DMS79 treated with DMSO at 0.1 percent for 48 hours (cell line): Measurements from ENCODE around the gene SKAP1.

ENCODE experiments used
- DNase-seq: peaks from one replicate; lab custom pipeline; 2025; lab: John Stamatoyannopoulos, UW

Gene SKAP1

GRCh38 chr17:48445248-48445620 is 15.2 kb upstream of the SKAP1 start:
- no peak for DNase-seq

DNA sequence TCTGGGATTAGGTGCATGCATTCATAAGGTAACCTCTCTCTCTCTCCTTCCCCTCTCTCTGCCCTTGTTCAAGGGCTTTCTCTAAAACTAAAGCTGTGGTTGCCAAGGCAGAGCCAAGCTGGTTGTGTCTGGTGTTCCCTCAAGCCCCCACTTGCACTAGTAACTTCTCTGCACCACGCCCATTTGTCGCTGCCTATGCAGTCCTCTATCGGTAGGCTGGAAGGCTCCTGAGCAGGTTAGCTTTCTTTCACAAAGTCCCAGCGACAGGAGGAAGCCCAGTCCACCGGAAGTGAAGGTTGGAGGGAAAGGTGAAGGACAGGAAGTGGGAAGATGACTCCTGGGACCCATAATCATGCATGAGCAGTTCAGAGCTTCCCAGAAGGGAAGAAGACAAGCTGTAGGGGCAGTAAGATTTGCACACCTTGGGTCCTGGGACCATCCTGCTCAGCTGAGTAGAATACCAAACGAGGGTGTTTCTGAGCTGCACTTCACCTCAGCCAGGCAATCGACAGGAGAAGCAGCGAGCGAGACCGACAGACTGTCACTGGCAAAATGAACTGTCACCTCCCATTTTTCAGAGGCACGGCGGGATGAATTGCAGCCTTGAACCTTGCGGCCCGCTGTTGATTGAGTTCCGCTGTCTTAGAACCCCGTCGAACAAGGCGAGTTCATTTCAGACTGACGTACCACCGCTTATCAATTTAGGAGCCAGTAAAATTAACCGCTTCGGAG is 14.7 kb upstream of the SKAP1 start:
- no peak for DNase-seq

GRCh38 chr17:48443712-48444111 is 13.7 kb upstream of the SKAP1 start:
- DNase-seq = no peak

GRCh38 chr17:48442819-48443218 is 12.8 kb upstream of the SKAP1 start:
- DNase-seq = no peak

- no peak for DNase-seq
Observed at GRCh38 chr17:48441862-48442261, 11.8 kb upstream of the SKAP1 start.

DNA sequence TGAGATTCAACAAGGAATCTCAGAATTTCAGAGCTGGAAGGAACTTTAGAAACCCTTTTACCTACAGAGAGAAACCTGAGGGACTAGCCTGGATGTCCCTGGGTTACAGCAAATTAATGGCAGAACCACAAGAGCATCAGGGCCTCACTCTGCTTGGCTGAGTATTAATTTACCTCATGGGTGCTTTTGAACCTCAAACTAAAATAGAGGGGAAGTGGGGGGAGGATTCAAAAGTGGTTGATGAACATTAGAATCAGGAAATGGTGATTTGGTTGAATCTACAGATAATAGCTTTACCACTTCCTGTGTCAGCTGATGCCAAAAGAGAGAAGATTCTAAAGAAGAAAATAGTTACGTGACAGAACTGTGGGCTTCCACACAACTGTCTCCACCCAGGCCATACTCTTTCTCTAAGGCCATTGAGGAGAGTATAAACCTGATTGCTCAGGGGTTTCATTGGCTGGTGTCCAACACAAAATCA is 11.3 kb upstream of the SKAP1 start:
- no peak for DNase-seq

GRCh38 chr17:48440669-48441068 is 10.7 kb upstream of the SKAP1 start:
- no peak for DNase-seq

DNA sequence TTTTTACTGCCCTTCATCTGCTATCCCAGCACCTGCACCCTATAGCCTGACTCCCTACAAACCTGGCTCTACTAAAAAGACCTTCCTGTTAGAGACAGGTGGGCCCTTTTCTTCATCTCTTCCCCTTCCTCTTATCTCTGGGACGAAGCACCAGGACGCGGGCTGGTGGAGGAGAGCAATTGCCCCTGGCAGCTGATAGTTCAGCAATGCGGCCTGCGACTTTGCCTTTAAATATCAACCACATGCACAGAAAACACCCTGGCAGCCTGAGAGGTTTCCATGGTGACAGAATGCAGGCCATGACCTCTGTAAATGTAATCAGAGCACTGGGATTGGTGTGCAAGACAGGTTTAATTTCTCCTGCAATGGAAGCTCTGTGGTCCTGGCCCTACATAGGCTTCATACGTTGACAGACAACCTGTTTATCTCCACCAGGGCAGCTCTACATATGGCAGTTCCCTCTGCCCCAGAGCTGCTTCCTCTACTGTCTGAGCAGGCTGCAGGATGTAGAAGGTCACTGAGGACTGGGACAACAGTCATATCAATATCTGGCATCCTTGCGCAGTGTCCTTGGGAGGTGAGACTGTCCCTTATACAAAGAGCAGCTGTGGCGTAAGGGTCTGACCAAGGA is 10.0 kb upstream of the SKAP1 start:
- DNase-seq = peak; percentile 26

DNA sequence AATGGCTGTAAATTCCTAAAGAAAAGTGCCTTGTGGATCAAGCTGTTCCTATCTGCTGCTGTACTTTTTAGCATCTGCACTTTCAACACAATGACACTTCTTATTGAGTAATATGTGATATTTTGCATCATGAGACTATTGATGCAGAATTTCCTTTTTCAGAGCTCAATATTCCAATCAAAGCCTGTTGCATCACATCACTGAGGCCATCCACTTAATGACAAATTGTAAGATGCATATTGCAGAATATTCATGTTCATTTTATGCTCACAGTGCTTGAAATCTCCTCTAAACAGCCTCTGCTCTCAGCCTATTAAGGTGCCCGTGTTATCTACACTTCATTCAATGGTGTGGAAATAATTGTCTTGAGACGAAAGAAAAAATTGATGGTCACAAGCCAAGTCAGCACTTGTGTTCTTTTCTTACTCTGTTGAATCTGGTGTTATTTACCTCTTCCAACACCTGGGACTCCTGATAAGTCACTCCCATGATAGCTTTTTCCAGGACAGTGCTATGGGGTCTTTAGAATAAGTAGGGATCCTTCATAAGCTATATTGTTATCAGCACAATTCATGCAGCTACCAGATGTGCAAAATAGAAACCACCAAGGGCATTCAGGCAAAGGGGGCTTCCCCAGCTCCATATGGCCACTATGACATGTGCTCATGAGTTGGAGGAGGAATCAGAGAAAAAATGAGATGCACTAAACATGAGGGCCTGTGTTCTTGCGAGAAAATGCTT is 9.3 kb upstream of the SKAP1 start:
- DNase-seq = peak; percentile 58

DNA sequence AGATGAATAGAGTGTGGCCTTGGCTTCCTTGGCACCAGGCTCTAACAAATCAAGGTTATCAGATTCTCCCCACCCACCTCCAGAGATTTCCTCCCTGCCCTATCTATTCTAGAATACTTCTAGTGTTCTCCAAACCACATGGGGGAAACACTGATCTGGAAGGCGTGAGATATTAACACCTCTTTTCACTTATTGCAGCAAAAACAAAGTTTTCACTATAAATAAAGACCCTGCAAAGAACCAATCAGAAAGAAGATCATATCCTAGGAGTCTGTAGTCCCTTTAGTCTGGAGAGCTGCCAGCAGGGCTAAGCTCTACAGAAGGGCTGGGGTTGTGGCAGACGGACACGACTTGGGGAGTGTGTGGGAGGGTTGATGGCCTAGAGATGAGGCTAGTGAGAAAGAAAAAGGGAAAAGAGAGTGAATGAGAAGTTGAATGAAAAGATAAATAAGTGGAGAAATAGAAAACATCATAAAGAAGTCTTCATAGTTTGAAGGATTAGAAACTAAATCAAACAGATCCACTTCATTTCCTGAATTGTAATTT is 8.6 kb upstream of the SKAP1 start:
- DNase-seq = no peak

DNA sequence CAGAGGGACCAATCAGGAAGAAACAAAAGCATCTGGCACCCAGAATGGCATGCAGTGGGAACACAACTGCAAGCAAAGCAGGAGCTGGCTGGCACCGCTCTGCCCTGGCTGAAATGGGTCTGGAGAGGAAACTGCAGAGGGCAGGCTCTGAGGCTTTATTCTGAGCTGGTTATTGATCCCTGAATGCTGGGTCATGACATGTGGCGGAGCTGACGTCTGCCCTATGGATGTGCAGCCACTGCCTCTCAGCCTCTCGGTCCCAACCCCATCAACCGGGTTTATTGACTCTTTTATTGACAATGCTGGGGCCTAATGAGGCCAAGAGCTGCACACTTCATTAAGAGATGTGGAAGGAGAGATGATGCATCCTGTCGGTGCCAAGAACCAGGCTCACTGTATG is 3.9 kb upstream of the SKAP1 start:
- DNase-seq = no peak

- DNase-seq = peak; percentile 14
Observed at GRCh38 chr17:48432820-48433775, 3.1 kb upstream of the SKAP1 start.

GRCh38 chr17:48429156-48429555 is 858 bp downstream of the SKAP1 start:
- no peak for DNase-seq

DNA sequence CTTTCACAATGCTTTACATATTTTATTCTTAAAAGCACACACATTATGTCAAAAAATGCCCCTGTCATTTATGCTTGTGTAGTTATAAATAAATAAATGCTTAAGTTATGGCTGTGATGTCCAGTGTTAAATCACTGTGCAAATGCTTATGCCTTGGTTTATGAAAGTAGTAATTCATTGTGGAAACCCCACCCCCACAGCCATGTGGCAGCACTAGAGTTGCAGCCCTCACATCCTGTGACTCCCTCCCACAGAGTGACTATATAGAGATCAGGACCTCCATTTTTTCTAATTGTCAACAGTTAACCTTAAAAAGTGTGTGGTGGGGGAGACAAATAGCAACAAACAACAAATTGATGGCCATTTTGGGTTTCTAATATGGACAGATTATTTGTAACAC is 2.4 kb downstream of the SKAP1 start:
- no peak for DNase-seq

DNA sequence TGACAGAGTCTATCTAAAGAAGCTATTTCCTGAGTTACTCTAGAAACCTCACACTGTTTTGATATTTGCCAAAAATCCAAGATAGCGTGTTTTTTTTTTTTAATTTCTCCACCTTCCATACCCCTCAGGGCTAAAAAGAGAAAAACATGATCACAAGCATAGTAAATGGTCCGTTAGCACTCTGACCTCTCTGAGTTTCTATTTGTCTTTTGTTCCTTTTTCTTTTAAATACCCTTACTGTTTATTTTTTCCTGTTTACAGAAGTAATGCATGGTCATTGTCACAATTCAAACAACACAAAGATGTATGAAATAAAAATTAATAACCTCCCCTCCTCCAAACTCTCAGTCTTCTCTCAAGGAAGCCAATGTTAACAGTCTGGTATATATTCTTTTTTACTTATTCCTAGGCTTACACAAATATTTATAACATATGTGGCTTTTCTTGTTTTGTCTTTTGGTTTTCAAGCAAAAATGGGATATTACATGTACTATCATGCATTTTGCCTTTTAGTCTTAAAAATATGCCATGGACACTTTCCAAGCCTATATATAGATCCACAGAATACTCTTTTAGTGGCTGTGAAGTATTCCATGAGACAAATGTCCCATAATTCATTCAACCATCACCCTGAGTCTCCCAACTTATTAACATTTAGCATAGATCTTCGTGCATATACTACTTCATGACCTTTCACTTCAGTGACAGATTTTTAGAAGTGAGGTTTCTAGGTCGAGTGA is 3.1 kb downstream of the SKAP1 start:
- DNase-seq = no peak

GRCh38 chr17:48426019-48426665 is 3.9 kb downstream of the SKAP1 start:
- DNase-seq = no peak

DNA sequence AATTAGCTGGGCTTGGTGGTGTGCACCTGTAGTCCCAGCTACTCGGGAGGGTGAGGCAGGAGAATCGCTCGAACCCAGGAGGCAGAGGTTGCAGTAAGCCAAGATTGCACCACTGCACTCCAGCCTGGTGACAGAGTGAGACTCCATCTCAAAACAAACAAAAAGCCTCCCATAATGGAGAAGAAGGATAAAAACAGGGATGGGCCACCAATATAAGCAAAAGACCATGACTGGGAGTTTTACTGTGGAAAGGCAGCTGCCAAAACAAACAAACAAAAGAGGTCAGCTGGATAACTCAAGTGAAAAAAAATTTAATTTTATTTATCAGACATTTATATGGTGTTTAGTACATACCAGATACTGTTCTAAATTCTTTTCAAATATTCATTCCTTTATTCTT is 8.0 kb downstream of the SKAP1 start:
- DNase-seq = peak; percentile 14

- no peak for DNase-seq
Observed at GRCh38 chr17:48420823-48421222, 9.2 kb downstream of the SKAP1 start.

GRCh38 chr17:48416971-48417370 is 13.0 kb downstream of the SKAP1 start:
- DNase-seq = no peak

- no peak for DNase-seq
Observed at GRCh38 chr17:48413613-48414405, 16.2 kb downstream of the SKAP1 start.
